Left ventricle myocardium inferior (tissue), 1 donor: ENCODE data around the gene CCDC90B. TPM values are rescaled to one million over a fixed set of nuclear protein-coding genes. Genes with fewer than 3 reads are reported as not detected.

ENCODE experiments used
- DNase-seq: peaks from one replicate; pipeline ENCODE4 v3.0.0-alpha.2; 2020
- H3K27ac ChIP-seq: fragments of 200-600 bp; replicated peaks from 2 replicates; pipeline ENCODE4 v1.8.0; 2021
- H3K27me3 ChIP-seq: fragments of 200-600 bp; 2 replicates; pipeline ENCODE4 v1.8.0; 2021; ENCODE audit warnings: low read depth
- H3K36me3 ChIP-seq: fragments of 200-600 bp; 2 replicates; pipeline ENCODE4 v1.8.0; 2021
- H3K4me1 ChIP-seq: fragments of 200-600 bp; 2 replicates; pipeline ENCODE4 v1.8.0; 2021
- H3K4me3 ChIP-seq: fragments of 200-600 bp; 2 replicates; pipeline ENCODE4 v1.8.0; 2021; ENCODE audit warnings: mild to moderate bottlenecking, moderate library complexity
- H3K9me3 ChIP-seq: fragments of 200-600 bp; replicated peaks from 2 replicates; pipeline ENCODE4 v1.8.0; 2021
- intact Hi-C: fragments of 100-400 bp; cut with micrococcal nuclease; formaldehyde crosslinking; loops from one replicate; pipeline ENCODE4 v1.11.0; 2022
- total RNA-seq: library from RNA; stranded (reverse); fragmentation: NEBNext Ultra II Directional; extraction: Animal tissue kit (Norgen Biotek cat#: 25700); gene quantifications from one replicate; pipeline ENCODE4 v1.2.1, GENCODE V29; 2021
- TF ChIP-seq, protein P1 (sequence below): fragments of 200-600 bp; IDR thresholded peaks from 2 replicates; pipeline ENCODE4 v1.8.0; 2021; ENCODE audit warnings: antibody characterized with exemption, mild to moderate bottlenecking, borderline replicate concordance
- donor health status: DM: no; HTN: yes; CAD: no; lungs with severe emphysema.

Gene CCDC90B
- total RNA-seq, 1 donor from 2014 or later = 24.0 TPM

DNA sequence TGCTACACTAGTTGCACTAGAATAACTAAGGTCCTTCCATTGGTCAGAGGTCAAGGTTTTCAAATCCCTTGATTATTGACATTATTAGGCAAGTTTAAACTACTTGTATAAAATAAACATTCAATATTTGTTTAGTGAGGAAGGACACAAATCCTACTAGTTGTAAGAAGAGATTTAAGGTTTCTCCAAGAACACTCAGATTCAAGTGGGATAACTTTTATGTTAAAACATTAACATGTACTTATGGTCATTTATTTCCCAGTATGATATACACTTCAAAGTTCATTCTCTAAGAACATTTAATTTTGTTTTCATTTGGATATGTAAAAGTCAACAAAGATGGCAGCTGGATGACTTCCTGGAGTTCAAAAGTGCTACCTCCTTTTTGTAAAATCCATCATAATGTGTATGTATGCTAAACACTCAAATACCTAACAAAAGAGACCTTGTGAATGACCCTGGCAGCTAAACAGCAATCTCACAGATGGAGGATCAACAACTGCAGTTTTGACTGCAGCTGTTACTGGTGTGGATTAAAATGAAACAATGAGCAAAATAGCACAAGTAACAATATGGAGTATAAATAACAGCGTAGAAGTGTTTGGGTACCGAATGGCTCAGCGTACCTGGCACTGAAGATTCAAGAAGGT is 1.5 kb downstream of the CCDC90B start:
- Histone ChIP-seq H3K4me1 (peaks cover 47% of the 10 kb centered on the region), H3K9me3 (no peaks in the 10 kb centered on the region), H3K27me3 (no peaks in the 10 kb centered on the region), H3K27ac (peak overlapping the region; percentile 98), H3K36me3 (peaks cover 2% of the 10 kb centered on the region), H3K4me3 (peak overlapping the region; percentile 83)
- DNase-seq = no peak
- TF ChIP-seq, protein P1, sequence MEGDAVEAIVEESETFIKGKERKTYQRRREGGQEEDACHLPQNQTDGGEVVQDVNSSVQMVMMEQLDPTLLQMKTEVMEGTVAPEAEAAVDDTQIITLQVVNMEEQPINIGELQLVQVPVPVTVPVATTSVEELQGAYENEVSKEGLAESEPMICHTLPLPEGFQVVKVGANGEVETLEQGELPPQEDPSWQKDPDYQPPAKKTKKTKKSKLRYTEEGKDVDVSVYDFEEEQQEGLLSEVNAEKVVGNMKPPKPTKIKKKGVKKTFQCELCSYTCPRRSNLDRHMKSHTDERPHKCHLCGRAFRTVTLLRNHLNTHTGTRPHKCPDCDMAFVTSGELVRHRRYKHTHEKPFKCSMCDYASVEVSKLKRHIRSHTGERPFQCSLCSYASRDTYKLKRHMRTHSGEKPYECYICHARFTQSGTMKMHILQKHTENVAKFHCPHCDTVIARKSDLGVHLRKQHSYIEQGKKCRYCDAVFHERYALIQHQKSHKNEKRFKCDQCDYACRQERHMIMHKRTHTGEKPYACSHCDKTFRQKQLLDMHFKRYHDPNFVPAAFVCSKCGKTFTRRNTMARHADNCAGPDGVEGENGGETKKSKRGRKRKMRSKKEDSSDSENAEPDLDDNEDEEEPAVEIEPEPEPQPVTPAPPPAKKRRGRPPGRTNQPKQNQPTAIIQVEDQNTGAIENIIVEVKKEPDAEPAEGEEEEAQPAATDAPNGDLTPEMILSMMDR = no peak
- intact Hi-C loops = no loop called here

DNA sequence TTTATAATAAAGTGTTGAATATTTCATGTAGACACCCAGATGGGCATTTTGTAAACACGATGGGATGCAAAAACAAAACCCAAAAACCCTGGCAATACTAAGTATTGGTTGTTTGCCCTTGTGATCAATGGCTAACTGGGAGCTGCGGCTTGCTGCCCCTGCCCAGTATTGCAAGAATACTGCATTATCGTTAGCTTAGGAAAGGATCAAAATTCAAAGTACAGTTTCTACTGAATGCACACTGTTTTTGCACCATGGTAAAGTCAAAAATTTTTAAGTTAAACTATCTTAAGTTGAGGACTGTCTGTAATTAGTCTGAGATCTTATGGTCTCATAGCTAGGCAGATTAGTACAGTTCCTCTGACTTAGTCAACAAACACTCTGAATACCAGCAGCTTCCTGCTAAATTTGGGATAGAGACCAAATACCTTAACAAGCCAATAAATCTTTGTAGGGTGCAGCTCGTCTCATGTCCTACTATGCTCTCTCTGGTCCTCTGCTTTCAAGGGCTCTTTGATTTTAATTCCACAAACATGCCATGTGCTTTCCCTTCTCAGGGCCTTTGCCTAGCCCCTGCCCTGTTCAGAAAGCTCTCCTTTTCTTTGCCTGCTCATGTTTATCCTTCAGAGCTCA is 4.0 kb downstream of the CCDC90B start:
- H3K27ac ChIP-seq = no peak overlapping the region
- TF ChIP-seq, protein P1 = no peak
- intact Hi-C loops = no loop called here
- no peaks in the 10 kb centered on the region for H3K27me3 ChIP-seq
- no peak overlapping the region for H3K4me3 ChIP-seq
- peaks cover 27% of the 10 kb centered on the region for H3K36me3 ChIP-seq
- no peaks in the 10 kb centered on the region for H3K9me3 ChIP-seq
- no peak for DNase-seq
- peaks cover 47% of the 10 kb centered on the region for H3K4me1 ChIP-seq

DNA sequence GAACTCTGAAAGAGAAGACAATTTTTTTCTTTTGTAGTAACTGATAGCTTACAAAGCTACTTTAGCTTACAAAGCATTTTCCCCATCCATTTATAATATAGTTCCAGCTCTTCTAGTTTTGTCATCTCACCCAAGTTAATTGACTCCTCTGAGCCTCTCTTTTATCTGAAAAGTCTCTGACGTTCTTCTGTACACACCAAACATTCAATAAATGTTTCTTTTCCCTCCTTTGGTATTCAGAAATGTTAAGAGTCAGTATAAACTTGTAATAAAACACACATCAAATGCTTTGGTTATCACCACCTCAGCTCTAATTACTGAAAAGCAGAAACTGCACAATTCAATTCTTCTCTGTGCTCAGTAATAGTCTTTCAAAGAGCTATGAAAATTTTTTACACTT is 5.9 kb downstream of the CCDC90B start:
- H3K36me3 ChIP-seq = peaks cover 44% of the 10 kb centered on the region
- DNase-seq = no peak

DNA sequence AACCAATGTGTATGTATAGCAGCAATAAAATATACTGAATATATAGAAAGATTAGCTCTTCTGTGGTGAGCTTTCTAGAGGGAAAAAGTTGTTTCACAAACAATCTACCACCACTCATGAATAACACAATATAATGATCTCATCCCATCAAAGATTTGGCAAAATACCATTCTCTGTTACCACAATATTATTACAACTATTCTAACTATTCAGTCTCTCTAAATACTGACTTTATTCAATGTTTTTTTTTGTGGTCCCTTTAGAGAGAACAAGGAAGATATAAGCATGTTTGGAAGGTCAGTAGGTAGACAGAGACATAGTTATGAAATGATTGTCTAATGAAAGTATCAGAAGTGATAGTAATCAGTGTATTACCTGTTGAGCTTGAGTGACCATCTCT is 7.8 kb downstream of the CCDC90B start:
- H3K36me3 ChIP-seq = peaks cover 62% of the 10 kb centered on the region
- H3K27ac ChIP-seq = no peak overlapping the region
- intact Hi-C loops = no loop called here
- peaks cover 23% of the 10 kb centered on the region for H3K4me1 ChIP-seq
- TF ChIP-seq, protein P1 = no peak
- DNase-seq = no peak
- no peaks in the 10 kb centered on the region for H3K27me3 ChIP-seq
- H3K4me3 ChIP-seq = no peak overlapping the region
- no peaks in the 10 kb centered on the region for H3K9me3 ChIP-seq

More for the DNA sequence above, 5.9 kb downstream of the CCDC90B start:
- no peak overlapping the region for H3K4me3 ChIP-seq
- TF ChIP-seq, protein P1 = no peak
- H3K4me1 ChIP-seq = peaks cover 42% of the 10 kb centered on the region
- intact Hi-C loops = no loop called here
- H3K27ac ChIP-seq = no peak overlapping the region
- no peaks in the 10 kb centered on the region for H3K27me3 ChIP-seq
- no peaks in the 10 kb centered on the region for H3K9me3 ChIP-seq

DNA sequence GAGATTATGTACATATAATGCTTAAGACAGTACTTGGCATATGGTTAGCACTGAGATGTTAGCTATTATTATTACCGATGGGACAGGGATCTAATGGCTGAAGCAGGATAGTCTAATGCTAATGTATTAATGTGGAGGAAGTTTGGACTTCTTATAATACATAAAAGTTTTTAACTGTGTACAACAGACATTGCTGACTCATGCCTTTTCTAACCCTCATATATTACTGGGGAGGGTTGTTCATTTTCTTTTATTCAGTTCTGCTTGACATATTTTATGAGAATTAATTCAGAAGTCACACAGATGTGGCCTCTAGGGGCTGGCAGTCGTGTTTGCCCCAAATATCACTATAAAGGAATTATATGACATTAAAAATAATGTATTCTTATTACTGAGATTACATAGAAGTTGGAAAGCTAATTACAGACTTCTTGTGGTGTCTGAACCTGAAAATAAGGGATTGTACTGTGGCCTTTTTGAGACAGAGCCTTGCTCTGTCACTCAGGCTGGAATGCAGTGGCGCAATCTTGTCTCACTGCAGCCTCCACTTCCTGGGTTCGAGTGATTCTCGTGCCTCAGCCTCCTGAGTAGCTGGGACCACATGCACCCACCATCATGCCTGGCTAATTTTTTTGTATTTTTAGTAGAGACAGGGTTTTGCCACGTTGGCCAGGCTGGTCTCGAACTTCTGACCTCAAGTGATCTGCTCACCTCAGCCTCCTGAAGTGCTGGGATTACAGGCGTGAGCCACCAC is 10.1 kb downstream of the CCDC90B start:
- Histone ChIP-seq H3K4me1 (peaks cover under 1% of the 10 kb centered on the region), H3K36me3 (peaks cover 85% of the 10 kb centered on the region), H3K4me3 (no peak overlapping the region), H3K27ac (no peak overlapping the region), H3K27me3 (no peaks in the 10 kb centered on the region), H3K9me3 (peaks cover 4% of the 10 kb centered on the region)
- intact Hi-C loops = no loop called here
- no peak for DNase-seq
- TF ChIP-seq, protein P1 = no peak
